ENCODE measurements around the gene TTLL3.

GRCh38 chr3:9761919-9762318 is 48.1 kb upstream of the TTLL3 start:
- TF ChIP-seq, protein P1, sequence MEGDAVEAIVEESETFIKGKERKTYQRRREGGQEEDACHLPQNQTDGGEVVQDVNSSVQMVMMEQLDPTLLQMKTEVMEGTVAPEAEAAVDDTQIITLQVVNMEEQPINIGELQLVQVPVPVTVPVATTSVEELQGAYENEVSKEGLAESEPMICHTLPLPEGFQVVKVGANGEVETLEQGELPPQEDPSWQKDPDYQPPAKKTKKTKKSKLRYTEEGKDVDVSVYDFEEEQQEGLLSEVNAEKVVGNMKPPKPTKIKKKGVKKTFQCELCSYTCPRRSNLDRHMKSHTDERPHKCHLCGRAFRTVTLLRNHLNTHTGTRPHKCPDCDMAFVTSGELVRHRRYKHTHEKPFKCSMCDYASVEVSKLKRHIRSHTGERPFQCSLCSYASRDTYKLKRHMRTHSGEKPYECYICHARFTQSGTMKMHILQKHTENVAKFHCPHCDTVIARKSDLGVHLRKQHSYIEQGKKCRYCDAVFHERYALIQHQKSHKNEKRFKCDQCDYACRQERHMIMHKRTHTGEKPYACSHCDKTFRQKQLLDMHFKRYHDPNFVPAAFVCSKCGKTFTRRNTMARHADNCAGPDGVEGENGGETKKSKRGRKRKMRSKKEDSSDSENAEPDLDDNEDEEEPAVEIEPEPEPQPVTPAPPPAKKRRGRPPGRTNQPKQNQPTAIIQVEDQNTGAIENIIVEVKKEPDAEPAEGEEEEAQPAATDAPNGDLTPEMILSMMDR (IDR thresholded peaks at IDR 0.05), result no peak
- no peak for TF ChIP-seq POLR2A (IDR thresholded peaks at IDR 0.05)

Measured in Peyer's patch (tissue), 4 donors.